Activated CD4-positive, CD25-positive, alpha-beta regulatory T cell (primary cell): ENCODE data around the gene IMMT.
"Not testable (repeated sequence)": the region's sequence is repeated elsewhere in the genome, so short reads cannot be mapped to it uniquely, and the experiment has no call there.

Experiments used
- DNase-seq, 4 experiments: peaks; one replicate each; lab custom pipeline; 2025; lab: John Stamatoyannopoulos, UW

The IMMT gene

GRCh38 chr2:86195055-86195807 lies at the start of gene IMMT:
Gene IMMT (minus strand): TSS chr2:86195462. CDS start chr2:86195382, 80 bp downstream.
- peak; percentile 87 to 92 (median 89) for DNase-seq

GRCh38 chr2:86244781-86245180 lies 49.5 kb upstream of the IMMT start:
- DNase-seq, result not testable (repeated sequence)

GRCh38 chr2:86243950-86244733 lies 48.9 kb upstream of the IMMT start:
- no peak for DNase-seq

- DNase-seq, result no peak
These were observed 48.0 kb upstream of the IMMT start for GRCh38 chr2:86243272-86243671.

GRCh38 chr2:86241611-86242010 lies 46.3 kb upstream of the IMMT start:
- no peak for DNase-seq

- DNase-seq, result no peak
These were observed 45.0 kb upstream of the IMMT start for GRCh38 chr2:86240251-86240650.

GRCh38 chr2:86239745-86240144 lies 44.5 kb upstream of the IMMT start:
- no peak for DNase-seq

GRCh38 chr2:86239326-86239725 lies 44.1 kb upstream of the IMMT start:
- no peak for DNase-seq

- DNase-seq, result peak in 2 of 4 experiments; percentile 9 to 12
These were observed 43.1 kb upstream of the IMMT start for GRCh38 chr2:86238354-86238753.

- no peak for DNase-seq
These were observed 41.9 kb upstream of the IMMT start for GRCh38 chr2:86237172-86237571.

- no peak for DNase-seq
These were observed 40.1 kb upstream of the IMMT start for GRCh38 chr2:86235196-86235980.

- DNase-seq, result no peak
These were observed 39.4 kb upstream of the IMMT start for GRCh38 chr2:86234563-86235131.

GRCh38 chr2:86233436-86233835 lies 38.2 kb upstream of the IMMT start:
- DNase-seq, result no peak

- no peak for DNase-seq
These were observed 37.6 kb upstream of the IMMT start for GRCh38 chr2:86232910-86233309.

GRCh38 chr2:86232373-86232784 lies 37.1 kb upstream of the IMMT start:
- no peak for DNase-seq

GRCh38 chr2:86231680-86232372 lies 36.6 kb upstream of the IMMT start:
- no peak for DNase-seq

GRCh38 chr2:86230961-86231360 lies 35.7 kb upstream of the IMMT start:
- DNase-seq, result no peak

GRCh38 chr2:86229221-86229620 lies 34.0 kb upstream of the IMMT start:
- no peak for DNase-seq

- DNase-seq, result not testable (repeated sequence)
These were observed 33.3 kb upstream of the IMMT start for GRCh38 chr2:86228574-86228973.

GRCh38 chr2:86227685-86228084 lies 32.4 kb upstream of the IMMT start:
- no peak for DNase-seq
